Measurements from ENCODE around the gene CDKL5. TPM values are rescaled to one million over a fixed set of nuclear protein-coding genes. Genes with fewer than 3 reads are reported as not detected.
"Not testable (repeated sequence)": the region's sequence is repeated elsewhere in the genome, so short reads cannot be mapped to it uniquely, and the experiment has no call there.

The CDKL5 gene
- total RNA-seq, 2 experiments from 2014 or later = 1.2 to 1.4 TPM

DNA sequence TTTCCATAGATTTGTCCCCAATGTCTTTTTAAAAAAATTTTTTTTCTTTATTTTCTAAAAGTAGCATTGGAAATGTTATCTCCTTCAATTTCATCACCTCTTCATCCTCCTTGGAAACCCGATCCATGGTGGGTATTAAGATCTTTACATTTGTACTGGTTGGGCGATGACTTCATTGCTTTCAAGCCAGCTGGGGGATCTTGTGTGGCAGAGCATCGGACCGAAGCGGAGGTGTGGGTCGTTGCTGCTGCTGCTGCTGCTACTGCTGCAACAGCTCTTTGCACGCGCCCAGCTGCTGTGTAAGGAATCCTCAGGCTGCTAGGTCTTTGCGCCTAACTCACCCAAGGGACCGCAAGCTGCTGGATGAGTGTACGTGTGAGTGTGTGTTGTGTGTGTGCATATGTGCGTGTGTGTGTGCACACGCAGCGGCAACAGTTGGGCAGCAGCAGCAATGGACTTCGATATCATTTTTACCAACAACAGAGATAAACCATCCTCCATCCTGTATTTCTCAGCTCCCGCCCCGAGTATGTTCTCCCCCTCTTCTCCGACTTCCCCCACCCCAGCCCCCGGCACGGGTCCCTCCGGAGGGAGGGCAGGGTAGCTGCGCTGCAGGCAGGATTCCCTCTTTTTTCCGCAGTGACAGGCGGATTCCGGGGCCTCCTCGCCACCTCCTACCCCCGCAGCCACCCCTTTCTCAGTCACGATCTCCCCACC is 768 bp upstream of the CDKL5 start:
- Mint-ChIP-seq H3K27me3 (peaks cover 3% of the 10 kb centered on the region), H3K9me3 (no peaks in the 10 kb centered on the region), H3K27ac (no peak overlapping the region), H3K4me3 (peak overlapping the region; percentile 77), H3K4me1 (ENCODE audit: low read depth) (peaks cover 9% of the 10 kb centered on the region), H3K36me3 (no peaks in the 10 kb centered on the region)
- ChIA-PET POLR2A (interaction anchor here (0.5 kb wide), 1 partner anchor 772 kb away, joined by 4 read pairs; no protein-coding TSS in a partner anchor), CTCF (no interaction called here)
- peak; percentile 45 for DNase-seq
- intact Hi-C loops (cut with micrococcal nuclease) = loop anchor here (1.0 to 10.0 kb wide), 6 partner anchors 250 to 1560 kb away; partner anchors contain the start of genes PDHA1 and PHKA2

DNA sequence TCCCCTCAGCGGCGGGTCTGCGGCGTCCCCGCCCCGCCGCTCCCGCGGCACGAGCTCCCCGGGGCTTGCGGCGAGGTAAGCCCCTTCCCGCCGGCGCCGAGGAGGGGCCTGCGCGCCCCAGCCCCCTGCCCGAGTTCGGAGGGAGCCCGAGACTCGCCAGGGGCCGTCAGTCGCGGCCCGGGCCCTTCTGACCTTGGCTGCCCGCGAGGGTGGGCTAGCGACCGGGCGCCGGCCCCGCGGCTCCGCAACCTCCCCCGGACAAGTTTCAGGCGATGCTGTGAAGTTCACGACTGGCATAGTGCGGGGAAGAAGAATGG is 554 bp downstream of the CDKL5 start:
- Mint-ChIP-seq H3K9me3 (no peaks in the 10 kb centered on the region), H3K27me3 (peaks cover 3% of the 10 kb centered on the region), H3K36me3 (no peaks in the 10 kb centered on the region), H3K4me3 (peak overlapping the region; percentile 69), H3K27ac (no peak overlapping the region), H3K4me1 (ENCODE audit: low read depth) (peaks cover 9% of the 10 kb centered on the region)
- intact Hi-C loops (cut with micrococcal nuclease) = loop anchor here (5.0 to 10.0 kb wide), 3 partner anchors 461 to 1561 kb away; partner anchors contain the start of gene PDHA1
- ChIA-PET CTCF (no interaction called here), POLR2A (no interaction called here)
- peak; percentile 9 for DNase-seq

DNA sequence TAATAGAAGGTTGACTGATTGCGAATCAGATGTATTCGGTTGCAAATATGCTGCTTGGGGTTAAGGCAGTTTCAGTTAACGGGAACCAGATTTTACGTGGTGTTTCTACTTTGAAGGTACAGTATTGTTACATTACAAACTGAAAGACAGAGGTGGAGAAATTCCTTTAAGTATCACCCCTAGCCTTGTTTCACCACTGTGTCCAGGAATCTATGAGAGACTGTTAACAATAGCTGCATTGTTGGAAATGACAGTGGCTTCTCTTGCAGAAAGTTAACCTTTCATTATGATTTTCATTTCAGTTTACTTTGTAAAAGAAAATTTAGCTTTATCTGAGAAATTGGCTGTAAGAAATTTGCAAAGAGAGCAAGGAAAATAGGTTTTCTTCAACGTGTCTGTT is 2.6 kb downstream of the CDKL5 start:
- Mint-ChIP-seq H3K4me1 (ENCODE audit: low read depth) (peaks cover 9% of the 10 kb centered on the region), H3K4me3 (no peak overlapping the region), H3K27me3 (no peaks in the 10 kb centered on the region), H3K27ac (no peak overlapping the region), H3K36me3 (no peaks in the 10 kb centered on the region), H3K9me3 (no peaks in the 10 kb centered on the region)
- DNase-seq = no peak
- intact Hi-C loops (cut with micrococcal nuclease) = loop anchor here (5.0 to 10.0 kb wide), 3 partner anchors 459 to 1563 kb away; partner anchors contain the start of gene PDHA1
- ChIA-PET POLR2A (no interaction called here), CTCF (no interaction called here)

DNA sequence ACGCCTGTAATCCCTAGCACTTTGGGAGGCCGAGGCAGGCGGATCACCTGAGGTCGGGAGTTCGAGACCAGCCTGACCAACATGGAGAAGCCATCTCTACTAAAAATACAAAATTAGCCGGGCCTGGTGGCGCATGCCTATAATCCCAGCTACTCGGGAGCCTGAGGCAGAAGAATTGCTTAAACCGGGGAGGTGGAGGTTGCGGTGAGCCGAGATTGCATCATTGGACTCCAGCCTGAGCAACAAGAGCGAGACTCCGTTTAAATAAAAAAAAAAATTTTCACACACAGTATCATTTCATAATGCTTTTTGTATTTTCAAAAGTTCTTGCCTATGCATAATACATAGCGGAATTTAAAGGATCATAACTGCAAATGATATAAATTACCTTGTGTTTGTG is 7.9 kb downstream of the CDKL5 start:
- DNase-seq; CTCF ChIA-PET; H3K36me3 Mint-ChIP-seq; intact Hi-C loops (cut with micrococcal nuclease); H3K9me3 Mint-ChIP-seq; H3K27ac Mint-ChIP-seq; H3K27me3 Mint-ChIP-seq; H3K4me1 Mint-ChIP-seq (ENCODE audit: low read depth); H3K4me3 Mint-ChIP-seq; POLR2A ChIA-PET: not testable (repeated sequence)

DNA sequence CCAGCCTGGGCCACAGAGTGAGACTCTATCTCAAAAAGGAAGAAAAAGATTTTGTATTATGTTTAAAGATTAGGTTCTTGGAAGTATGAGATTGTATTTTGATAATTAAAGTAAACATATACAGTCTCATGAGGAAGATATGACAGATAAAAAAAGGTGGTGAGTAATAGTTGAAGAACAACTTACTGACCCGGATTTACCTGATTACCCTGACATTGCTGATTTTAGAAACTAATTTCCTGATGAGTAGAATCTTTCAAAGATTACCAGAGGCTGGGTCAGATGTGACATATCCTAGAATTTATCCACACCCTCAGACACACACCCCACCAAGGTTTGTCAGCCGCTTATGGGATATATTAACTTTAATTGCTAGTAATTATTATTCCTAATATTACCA is 9.5 kb downstream of the CDKL5 start:
- CTCF ChIA-PET = no interaction called here
- H3K27ac Mint-ChIP-seq = no peak overlapping the region
- POLR2A ChIA-PET = no interaction called here
- no peaks in the 10 kb centered on the region for H3K9me3 Mint-ChIP-seq
- intact Hi-C loops (cut with micrococcal nuclease) = no loop called here
- H3K4me3 Mint-ChIP-seq = no peak overlapping the region
- no peaks in the 10 kb centered on the region for H3K36me3 Mint-ChIP-seq
- H3K27me3 Mint-ChIP-seq = no peaks in the 10 kb centered on the region
- no peak for DNase-seq
- H3K4me1 Mint-ChIP-seq (ENCODE audit: low read depth) = no peaks in the 10 kb centered on the region

DNA sequence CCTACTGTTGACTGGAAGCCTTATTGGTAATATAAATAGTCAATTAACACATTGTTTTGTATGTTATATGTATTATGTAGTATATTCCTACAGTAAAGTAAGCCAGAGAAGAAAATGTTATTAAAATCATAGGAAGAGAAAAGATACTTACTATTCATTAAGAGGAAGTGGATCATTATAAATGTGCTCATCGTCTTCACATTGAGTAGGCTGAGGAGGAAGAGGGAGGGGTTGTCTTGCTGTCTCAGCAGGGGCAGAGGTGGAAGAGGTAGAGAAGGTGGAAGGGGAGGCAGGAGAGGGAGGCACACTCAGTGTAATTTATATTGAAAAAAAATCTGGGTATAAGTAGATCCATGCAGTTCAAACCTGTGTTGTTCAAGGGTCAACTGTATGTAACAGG is 10.6 kb downstream of the CDKL5 start:
- no peak for DNase-seq
- no peaks in the 10 kb centered on the region for H3K9me3 Mint-ChIP-seq
- CTCF ChIA-PET = no interaction called here
- intact Hi-C loops (cut with micrococcal nuclease) = no loop called here
- H3K27ac Mint-ChIP-seq = no peak overlapping the region
- no peak overlapping the region for H3K4me3 Mint-ChIP-seq
- H3K36me3 Mint-ChIP-seq = no peaks in the 10 kb centered on the region
- H3K27me3 Mint-ChIP-seq = no peaks in the 10 kb centered on the region
- H3K4me1 Mint-ChIP-seq (ENCODE audit: low read depth) = no peaks in the 10 kb centered on the region
- POLR2A ChIA-PET = no interaction called here

DNA sequence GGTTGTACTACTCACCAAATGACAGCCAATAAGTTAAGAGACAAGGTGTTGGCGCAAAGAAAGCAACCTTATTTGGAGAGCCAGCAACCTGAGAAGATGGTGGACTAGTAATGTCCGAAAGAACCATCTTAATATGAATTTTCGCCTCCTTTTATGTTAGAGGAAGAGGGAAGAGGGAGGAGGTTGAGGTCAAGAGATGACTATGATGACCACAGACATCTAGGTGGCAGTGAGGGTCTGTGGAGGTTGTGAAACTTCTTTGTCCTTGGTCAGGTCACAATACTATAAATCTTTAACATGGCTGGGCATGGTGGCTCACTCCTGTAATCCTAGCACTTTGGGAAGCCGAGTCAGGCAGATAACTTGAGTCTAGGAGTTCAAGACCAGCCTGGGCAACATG is 15.4 kb downstream of the CDKL5 start:
- CTCF ChIA-PET = no interaction called here
- Mint-ChIP-seq H3K9me3 (no peaks in the 10 kb centered on the region), H3K4me3 (no peak overlapping the region), H3K36me3 (peaks cover 2% of the 10 kb centered on the region), H3K27me3 (no peaks in the 10 kb centered on the region), H3K27ac (no peak overlapping the region), H3K4me1 (ENCODE audit: low read depth) (no peaks in the 10 kb centered on the region)
- intact Hi-C loops (cut with micrococcal nuclease) = no loop called here
- POLR2A ChIA-PET = no interaction called here
- no peak for DNase-seq

DNA sequence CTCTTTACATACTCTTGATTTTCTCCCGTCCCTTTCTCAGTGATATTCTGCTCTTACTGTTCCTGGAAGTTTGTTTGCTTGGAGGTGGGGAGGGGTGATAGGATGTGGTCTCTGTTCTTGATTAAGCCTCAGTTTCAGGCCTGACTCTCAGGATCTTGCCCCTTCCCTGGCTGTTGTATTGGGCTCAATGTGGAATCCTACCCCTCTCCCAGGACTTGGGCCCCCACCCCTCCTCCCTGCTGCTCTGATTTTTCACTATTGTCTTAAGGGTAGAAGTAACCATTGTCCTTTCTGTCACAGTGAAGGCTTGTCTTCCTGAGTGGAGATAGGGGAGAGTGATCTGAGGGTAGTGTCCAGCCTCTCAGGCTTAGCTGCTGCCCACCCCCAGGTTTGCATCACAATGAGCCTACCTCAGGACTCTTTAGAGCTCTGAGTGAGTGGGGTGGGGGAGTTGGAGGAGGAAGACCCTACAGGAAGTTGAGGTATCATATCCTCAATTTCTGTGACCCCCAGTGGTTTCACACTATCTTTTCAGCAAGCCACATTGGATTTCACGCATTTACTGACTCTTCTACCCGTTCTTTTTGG is 16.5 kb downstream of the CDKL5 start:
- Mint-ChIP-seq H3K27me3 (no peaks in the 10 kb centered on the region), H3K4me1 (ENCODE audit: low read depth) (no peaks in the 10 kb centered on the region), H3K36me3 (peaks cover 2% of the 10 kb centered on the region), H3K4me3 (no peak overlapping the region), H3K27ac (no peak overlapping the region), H3K9me3 (no peaks in the 10 kb centered on the region)
- ChIA-PET POLR2A (no interaction called here), CTCF (no interaction called here)
- intact Hi-C loops (cut with micrococcal nuclease) = no loop called here
- DNase-seq = no peak

DNA sequence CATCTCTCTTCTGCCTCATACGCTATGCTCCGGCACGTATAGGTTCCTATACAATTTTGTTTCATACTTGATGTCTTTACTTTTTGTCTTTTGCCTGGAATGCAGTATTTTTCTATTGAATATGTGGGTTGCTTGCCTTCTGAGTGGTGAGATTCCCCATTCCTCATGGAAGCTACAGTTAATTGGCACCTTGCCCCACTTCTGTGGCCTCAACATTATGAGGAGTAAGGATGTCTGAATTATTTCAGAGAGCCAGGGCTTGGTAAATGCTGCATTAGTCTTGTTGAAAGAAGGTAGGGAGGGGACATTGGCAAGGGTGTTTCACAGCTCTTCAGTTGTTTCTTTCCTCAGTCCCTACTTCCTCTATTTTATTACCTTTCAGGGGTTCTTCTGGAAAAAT is 23.0 kb downstream of the CDKL5 start:
- no peak overlapping the region for H3K27ac Mint-ChIP-seq

DNA sequence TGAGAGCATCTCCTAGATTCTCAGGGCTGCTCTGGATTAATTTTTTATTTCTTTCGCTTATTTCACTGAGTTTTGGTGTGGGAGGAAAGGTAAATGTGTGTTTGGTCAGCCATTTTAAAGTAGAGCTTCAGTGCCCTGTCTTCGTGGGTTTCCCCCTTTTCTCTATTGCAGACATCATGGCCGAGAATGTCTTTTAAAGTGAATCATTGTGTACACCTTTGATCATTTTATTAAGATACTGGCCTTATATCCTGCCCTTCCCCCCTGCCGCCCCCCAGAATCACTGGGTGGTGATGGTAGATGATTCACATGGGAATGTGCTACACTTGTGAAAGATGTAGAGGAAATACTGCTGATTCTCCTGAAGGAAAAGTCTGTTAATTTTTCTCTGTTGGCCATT is 23.8 kb downstream of the CDKL5 start:
- Mint-ChIP-seq H3K27me3 (no peaks in the 10 kb centered on the region), H3K36me3 (peaks cover 2% of the 10 kb centered on the region), H3K4me3 (no peak overlapping the region), H3K9me3 (no peaks in the 10 kb centered on the region), H3K4me1 (ENCODE audit: low read depth) (no peaks in the 10 kb centered on the region), H3K27ac (no peak overlapping the region)
- ChIA-PET CTCF (no interaction called here), POLR2A (no interaction called here)
- no peak for DNase-seq
- intact Hi-C loops (cut with micrococcal nuclease) = no loop called here

More for the DNA sequence above, 23.0 kb downstream of the CDKL5 start:
- H3K36me3 Mint-ChIP-seq = peaks cover 2% of the 10 kb centered on the region
- H3K4me3 Mint-ChIP-seq = no peak overlapping the region
- POLR2A ChIA-PET = no interaction called here
- no peaks in the 10 kb centered on the region for H3K27me3 Mint-ChIP-seq
- CTCF ChIA-PET = no interaction called here
- H3K9me3 Mint-ChIP-seq = no peaks in the 10 kb centered on the region
- DNase-seq = no peak
- H3K4me1 Mint-ChIP-seq (ENCODE audit: low read depth) = no peaks in the 10 kb centered on the region
- intact Hi-C loops (cut with micrococcal nuclease) = no loop called here

DNA sequence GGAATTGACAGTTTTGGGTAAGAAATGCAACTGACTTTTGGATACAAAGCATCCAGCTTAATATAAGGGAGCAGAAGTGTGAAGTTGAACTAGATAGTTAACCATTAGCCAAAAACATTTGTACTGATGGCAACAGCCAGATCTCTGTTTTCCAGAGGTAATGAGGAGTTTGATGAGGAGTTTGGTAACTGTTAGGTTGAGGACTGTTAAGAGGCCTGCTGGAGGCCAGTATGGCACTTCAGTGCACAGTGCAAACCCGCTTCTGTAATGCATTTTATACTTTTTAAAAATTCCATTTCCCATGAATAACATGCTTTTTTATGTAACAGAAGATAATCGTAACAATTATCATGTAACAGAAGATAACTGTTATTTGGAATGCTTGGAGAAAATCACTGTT is 30.0 kb downstream of the CDKL5 start:
- no peak for DNase-seq
- no peak overlapping the region for H3K4me3 Mint-ChIP-seq
- ChIA-PET CTCF (no interaction called here), POLR2A (no interaction called here)
- no peaks in the 10 kb centered on the region for H3K36me3 Mint-ChIP-seq
- no peaks in the 10 kb centered on the region for H3K9me3 Mint-ChIP-seq
- H3K27ac Mint-ChIP-seq = no peak overlapping the region
- intact Hi-C loops (cut with micrococcal nuclease) = no loop called here
- no peaks in the 10 kb centered on the region for H3K27me3 Mint-ChIP-seq
- H3K4me1 Mint-ChIP-seq (ENCODE audit: low read depth) = no peaks in the 10 kb centered on the region

DNA sequence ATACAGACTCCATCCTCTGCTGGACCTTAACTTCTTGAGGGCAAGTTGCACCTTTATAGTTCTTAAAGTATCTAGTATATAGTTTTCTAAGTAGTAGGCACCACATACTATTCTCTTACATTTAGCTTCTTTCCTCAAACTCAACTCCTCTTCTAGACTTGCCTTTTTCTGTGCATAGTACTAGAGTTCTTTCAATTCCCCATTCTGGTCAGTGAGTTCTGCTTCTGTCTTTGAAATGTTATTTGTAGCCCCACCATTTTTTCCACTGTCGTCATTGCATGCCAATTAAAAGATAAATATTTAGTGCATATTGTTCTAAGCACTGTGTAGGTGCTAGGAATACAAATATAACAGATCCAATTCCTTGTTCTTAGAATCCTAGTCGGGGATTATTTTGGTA is 31.6 kb downstream of the CDKL5 start:
- Mint-ChIP-seq H3K27ac (no peak overlapping the region), H3K4me1 (ENCODE audit: low read depth) (peaks cover 2% of the 10 kb centered on the region), H3K9me3 (no peaks in the 10 kb centered on the region), H3K4me3 (no peak overlapping the region), H3K36me3 (no peaks in the 10 kb centered on the region), H3K27me3 (no peaks in the 10 kb centered on the region)
- intact Hi-C loops (cut with micrococcal nuclease) = no loop called here
- ChIA-PET CTCF (no interaction called here), POLR2A (no interaction called here)
- no peak for DNase-seq

DNA sequence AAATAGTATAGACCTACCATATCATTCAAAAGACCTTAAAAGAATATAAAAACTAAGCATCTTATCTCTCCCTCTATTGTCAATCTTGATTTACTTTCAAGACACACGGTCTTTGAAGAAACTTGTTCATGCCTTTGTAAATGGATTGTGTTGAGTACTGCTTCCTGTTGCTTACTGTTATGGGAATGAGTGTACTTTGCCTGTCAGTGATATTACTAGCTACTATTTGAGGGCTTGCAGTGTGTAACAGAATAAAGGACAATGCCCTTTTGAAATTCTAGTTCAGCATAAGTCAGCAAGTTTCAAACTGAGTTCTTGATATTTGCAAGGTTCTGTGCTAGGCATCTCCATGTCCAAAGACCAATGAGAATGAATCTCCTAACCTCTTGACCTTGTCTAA is 36.0 kb downstream of the CDKL5 start:
- ChIA-PET CTCF (no interaction called here), POLR2A (no interaction called here)
- Mint-ChIP-seq H3K27ac (no peak overlapping the region), H3K4me1 (ENCODE audit: low read depth) (peaks cover 2% of the 10 kb centered on the region), H3K27me3 (no peaks in the 10 kb centered on the region), H3K36me3 (no peaks in the 10 kb centered on the region), H3K9me3 (no peaks in the 10 kb centered on the region), H3K4me3 (no peak overlapping the region)
- intact Hi-C loops (cut with micrococcal nuclease) = no loop called here
- no peak for DNase-seq

Data from activated CD4-positive, alpha-beta memory T cell treated with anti-CD3 and anti-CD28 coated beads for 36 hours (primary cell).